CD14-positive monocyte (primary cell): ENCODE results near the gene TAGLN3. TPM values are rescaled to one million over a fixed set of nuclear protein-coding genes. Genes with fewer than 3 reads are reported as not detected.

ENCODE experiments used
- DNase-seq, 3 donors: peaks; one replicate each; pipeline ENCODE4 v3.0.0-alpha.2; 2011 to 2022
- H2AFZ ChIP-seq: 2 replicates; pipeline ENCODE4 v1.6.0; 2012; ENCODE audit warnings: mild to moderate bottlenecking, low read depth, low read length, inconsistent platforms; ENCODE audit not compliant: insufficient read depth, poor library complexity, severe bottlenecking
- H3K27ac ChIP-seq, 2 donors: 1 replicate in 1 of 2; 2 replicates in 1 of 2; pipeline ENCODE4 v1.5.1; 2012 to 2013; ENCODE audit warnings: low read length in 2 of 2, control low read depth in 1 of 2, inconsistent platforms in 1 of 2, low read depth in 1 of 2, mild to moderate bottlenecking in 1 of 2
- H3K27me3 ChIP-seq, 2 donors: one replicate each; pipeline versions ENCODE4 v1.6.0 to v1.6.1; 2011 to 2013; ENCODE audit warnings: low read length in 2 of 2; ENCODE audit not compliant: control insufficient read depth in 2 of 2, insufficient read depth in 2 of 2
- H3K36me3 ChIP-seq, 2 donors: replicated peaks in 1 of 2; 1 replicate in 1 of 2; 2 replicates in 1 of 2; pipeline versions ENCODE4 v1.5.1 to v1.6.1; 2012 to 2013; ENCODE audit warnings: low read length in 2 of 2, control low read depth in 1 of 2, inconsistent platforms in 1 of 2, mild to moderate bottlenecking in 1 of 2; ENCODE audit not compliant: insufficient read depth in 2 of 2, control insufficient read depth in 1 of 2
- H3K4me1 ChIP-seq, 2 donors: 1 replicate in 1 of 2; 2 replicates in 1 of 2; pipeline versions ENCODE4 v1.5.1 to v1.6.1; 2012 to 2013; ENCODE audit warnings: low read length in 2 of 2, control low read depth in 1 of 2, inconsistent platforms in 1 of 2, mild to moderate bottlenecking in 1 of 2, moderate library complexity in 1 of 2; ENCODE audit not compliant: insufficient read depth in 2 of 2, control insufficient read depth in 1 of 2
- H3K4me2 ChIP-seq: replicated peaks from 2 replicates; pipeline ENCODE3; 2012; ENCODE audit warnings: low read length, moderate library complexity, mild to moderate bottlenecking; ENCODE audit not compliant: poor library complexity, severe bottlenecking; ENCODE audit errors: extremely low read depth
- H3K4me3 ChIP-seq, 3 experiments: fragments of 200-600 bp in 1 of 3; sonication (generic) in 1 of 3; replicated peaks in 1 of 3; 1 replicate in 2 of 3; 2 replicates in 1 of 3; pipeline ENCODE4 v1.5.1; 2011 to 2013; ENCODE audit warnings: low read length in 3 of 3, mild to moderate bottlenecking in 3 of 3, control low read depth in 2 of 3, low read depth in 2 of 3, inconsistent platforms in 1 of 3, moderate library complexity in 1 of 3
- H3K79me2 ChIP-seq: 2 replicates; pipeline ENCODE4 v1.6.0; 2012; ENCODE audit warnings: mild to moderate bottlenecking, control low read depth, inconsistent platforms, low read length, moderate library complexity; ENCODE audit not compliant: insufficient read depth
- H3K9ac ChIP-seq: 2 replicates; pipeline ENCODE4 v1.6.0; 2017; ENCODE audit warnings: low read length, mild to moderate bottlenecking; ENCODE audit not compliant: insufficient read depth, poor library complexity, severe bottlenecking
- H3K9me3 ChIP-seq, 2 donors: replicated peaks in 1 of 2; 1 replicate in 1 of 2; 2 replicates in 1 of 2; pipeline versions ENCODE4 v1.5.1 to v1.6.1; 2012 to 2013; ENCODE audit warnings: low read length in 2 of 2, control low read depth in 1 of 2; ENCODE audit not compliant: control insufficient read depth in 1 of 2, insufficient read depth in 1 of 2
- H4K20me1 ChIP-seq: 2 replicates; pipeline ENCODE4 v1.6.0; 2012; ENCODE audit warnings: mild to moderate bottlenecking, low read length, control low read depth, moderate library complexity; ENCODE audit not compliant: insufficient read depth
- H3K27ac Mint-ChIP-seq, 7 donors: one replicate each; pipeline ENCODE4 v1.8.0; 2020; ENCODE audit warnings: mild to moderate bottlenecking in 7 of 7, mixed read lengths in 7 of 7, moderate library complexity in 6 of 7, inconsistent platforms in 2 of 7
- H3K27me3 Mint-ChIP-seq, 3 donors: one replicate each; pipeline ENCODE4 v1.8.0; 2021 to 2022; ENCODE audit warnings: low read depth in 3 of 3, mild to moderate bottlenecking in 3 of 3, mixed read lengths in 3 of 3, moderate library complexity in 3 of 3, inconsistent platforms in 1 of 3
- H3K36me3 Mint-ChIP-seq, 2 donors: one replicate each; pipeline ENCODE4 v1.8.0; 2020; ENCODE audit warnings: mixed read lengths in 2 of 2, inconsistent platforms in 1 of 2, mild to moderate bottlenecking in 1 of 2
- H3K4me1 Mint-ChIP-seq: one replicate; pipeline ENCODE4 v1.8.0; 2020; ENCODE audit warnings: mild to moderate bottlenecking, mixed read lengths
- H3K4me3 Mint-ChIP-seq, 2 donors: one replicate each; pipeline ENCODE4 v1.8.0; 2020; ENCODE audit warnings: mild to moderate bottlenecking in 2 of 2, mixed read lengths in 2 of 2, moderate library complexity in 1 of 2
- H3K9me3 Mint-ChIP-seq, 7 donors: one replicate each; pipeline ENCODE4 v1.8.0; 2020 to 2022; ENCODE audit warnings: mixed read lengths in 7 of 7, mild to moderate bottlenecking in 6 of 7, moderate library complexity in 6 of 7, inconsistent platforms in 2 of 7
- WGBS: methylation state at CpG from one replicate; pipeline ENCODE4 v1.1.5; 2013; ENCODE audit warnings: missing lambda C conversion rate; ENCODE audit not compliant: insufficient coverage; 5-methylcytosine and 5-hydroxymethylcytosine counted together
- intact Hi-C, 2 donors: fragments of 100-400 bp; cut with micrococcal nuclease; formaldehyde crosslinking; loops; one replicate each; pipeline versions ENCODE4 v1.15.0 to v1.15.1; 2023
- polyA plus RNA-seq, 3 donors: library from polyadenylated mRNA; depleted of rRNA in 1 of 3; unstranded in 2 of 3; stranded (reverse) in 1 of 3; fragments of 300-500 nt in 2 of 3; fragments of >200 nt in 1 of 3; fragmentation: Illumina TruSeq in 2 of 3; gene quantifications; 1 replicate in 2 of 3; 2 replicates in 1 of 3; pipeline ENCODE4 v1.2.3, GENCODE V29; 2012 to 2021
- TF ChIP-seq, protein P1 (sequence below): fragments of 200-600 bp; IDR thresholded peaks from one replicate; pipeline ENCODE4 v1.8.0; 2022; ENCODE audit warnings: antibody characterized with exemption, mild to moderate bottlenecking

The TAGLN3 gene
- polyA plus RNA-seq, 3 donors = not detected

GRCh38 chr3:112030901-112031300 is 32.2 kb downstream of the TAGLN3 start:
- Histone ChIP-seq H4K20me1 (no peaks in the 10 kb centered on the region), H2AFZ (no peak overlapping the region), H3K9ac (no peak overlapping the region), H3K4me1 (no peaks in the 10 kb centered on the region), H3K9me3 (no peaks in the 10 kb centered on the region), H3K36me3 (no peaks in the 10 kb centered on the region), H3K79me2 (no peaks in the 10 kb centered on the region), H3K27ac (no peak overlapping the region), H3K27me3 (no peaks in the 10 kb centered on the region), H3K4me2 (no peak overlapping the region), H3K4me3 (no peak overlapping the region)
- no peak for DNase-seq
- Mint-ChIP-seq H3K27ac (no peak overlapping the region), H3K27me3 (peaks cover 0 to 5% (median 0%) of the 10 kb centered on the region in 3 donors), H3K4me3 (no peak overlapping the region), H3K36me3 (no peaks in the 10 kb centered on the region), H3K9me3 (peaks cover 0 to 3% (median 0%) of the 10 kb centered on the region in 7 donors), H3K4me1 (no peaks in the 10 kb centered on the region)
- TF ChIP-seq, protein P1, sequence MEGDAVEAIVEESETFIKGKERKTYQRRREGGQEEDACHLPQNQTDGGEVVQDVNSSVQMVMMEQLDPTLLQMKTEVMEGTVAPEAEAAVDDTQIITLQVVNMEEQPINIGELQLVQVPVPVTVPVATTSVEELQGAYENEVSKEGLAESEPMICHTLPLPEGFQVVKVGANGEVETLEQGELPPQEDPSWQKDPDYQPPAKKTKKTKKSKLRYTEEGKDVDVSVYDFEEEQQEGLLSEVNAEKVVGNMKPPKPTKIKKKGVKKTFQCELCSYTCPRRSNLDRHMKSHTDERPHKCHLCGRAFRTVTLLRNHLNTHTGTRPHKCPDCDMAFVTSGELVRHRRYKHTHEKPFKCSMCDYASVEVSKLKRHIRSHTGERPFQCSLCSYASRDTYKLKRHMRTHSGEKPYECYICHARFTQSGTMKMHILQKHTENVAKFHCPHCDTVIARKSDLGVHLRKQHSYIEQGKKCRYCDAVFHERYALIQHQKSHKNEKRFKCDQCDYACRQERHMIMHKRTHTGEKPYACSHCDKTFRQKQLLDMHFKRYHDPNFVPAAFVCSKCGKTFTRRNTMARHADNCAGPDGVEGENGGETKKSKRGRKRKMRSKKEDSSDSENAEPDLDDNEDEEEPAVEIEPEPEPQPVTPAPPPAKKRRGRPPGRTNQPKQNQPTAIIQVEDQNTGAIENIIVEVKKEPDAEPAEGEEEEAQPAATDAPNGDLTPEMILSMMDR = no peak
- intact Hi-C loops = no loop called here
- 100% methylated on average over 1 of the region's 5 CpGs for WGBS

GRCh38 chr3:112032098-112032731 is 33.5 kb downstream of the TAGLN3 start:
- TF ChIP-seq, protein P1 = no peak
- intact Hi-C loops = no loop called here
- no peaks in the 10 kb centered on the region for H4K20me1 ChIP-seq
- no peaks in the 10 kb centered on the region for H3K9me3 ChIP-seq
- Mint-ChIP-seq H3K27me3 (peaks cover 0 to 9% (median 0%) of the 10 kb centered on the region in 3 donors), H3K4me3 (no peak overlapping the region), H3K4me1 (no peaks in the 10 kb centered on the region), H3K36me3 (no peaks in the 10 kb centered on the region), H3K9me3 (peaks cover 0 to 3% (median 0%) of the 10 kb centered on the region in 7 donors), H3K27ac (no peak overlapping the region)
- no peak overlapping the region for H3K27ac ChIP-seq
- H3K36me3 ChIP-seq = no peaks in the 10 kb centered on the region
- no peaks in the 10 kb centered on the region for H3K4me1 ChIP-seq
- no peak for DNase-seq
- H3K27me3 ChIP-seq = no peaks in the 10 kb centered on the region
- WGBS = 88% methylated on average over 4 of the region's 5 CpGs
- no peak overlapping the region for H3K4me3 ChIP-seq
- H3K79me2 ChIP-seq = no peaks in the 10 kb centered on the region
- no peak overlapping the region for H3K9ac ChIP-seq
- H3K4me2 ChIP-seq = no peak overlapping the region
- H2AFZ ChIP-seq = no peak overlapping the region
